Left forelimb (tissue), 1 donor: ENCODE results near the gene SLC22A12.
"Not testable (repeated sequence)": the region's sequence is repeated elsewhere in the genome, so short reads cannot be mapped to it uniquely, and the experiment has no call there.

Experiments
- DNase-seq: peaks from one replicate; pipeline ENCODE4 v3.0.0-alpha.2; 2018; ENCODE audit warnings: low spot score

SLC22A12 gene

DNA sequence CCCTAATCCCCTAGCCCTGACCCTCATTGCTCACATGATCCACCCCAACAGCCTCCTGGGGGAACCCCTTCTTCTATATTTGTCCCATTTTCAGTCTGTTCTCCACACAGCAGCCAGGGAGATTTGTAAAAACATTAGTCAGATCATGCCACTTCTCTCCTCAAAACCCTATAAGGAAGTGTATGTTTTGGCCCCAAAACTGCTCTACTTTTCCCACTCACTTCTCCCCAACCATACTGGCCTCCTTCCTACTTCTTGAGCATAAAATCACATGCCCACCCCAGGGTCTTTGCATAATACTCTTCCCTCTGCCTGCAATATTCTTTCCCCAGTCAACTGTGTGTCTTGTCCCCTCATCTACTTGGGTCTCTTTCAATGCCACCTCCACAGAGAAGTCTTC is 4.7 kb upstream of the SLC22A12 start:
- DNase-seq, result no peak

DNA sequence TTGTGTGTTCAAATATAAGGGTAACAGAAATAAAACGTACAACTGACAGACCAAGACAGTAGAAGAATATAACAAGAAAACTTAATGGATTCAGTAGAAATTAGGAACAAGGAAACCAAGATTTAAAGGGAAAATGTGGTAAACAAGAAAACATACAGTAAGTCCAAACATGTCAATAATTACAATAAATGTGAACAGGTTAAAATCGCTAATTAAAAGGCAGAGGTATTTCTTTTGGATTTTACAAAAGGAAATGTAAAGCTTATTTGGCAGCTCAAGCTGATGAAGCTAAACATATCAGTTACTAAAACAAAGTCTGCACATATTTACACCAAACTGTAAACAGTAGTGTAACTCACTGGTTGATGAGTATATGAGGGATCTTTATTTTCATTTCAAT is 2.3 kb upstream of the SLC22A12 start:
- no peak for DNase-seq

- DNase-seq, result no peak
Measured at GRCh38 chr11:64591257-64592233, 525 bp downstream of the SLC22A12 start.

DNA sequence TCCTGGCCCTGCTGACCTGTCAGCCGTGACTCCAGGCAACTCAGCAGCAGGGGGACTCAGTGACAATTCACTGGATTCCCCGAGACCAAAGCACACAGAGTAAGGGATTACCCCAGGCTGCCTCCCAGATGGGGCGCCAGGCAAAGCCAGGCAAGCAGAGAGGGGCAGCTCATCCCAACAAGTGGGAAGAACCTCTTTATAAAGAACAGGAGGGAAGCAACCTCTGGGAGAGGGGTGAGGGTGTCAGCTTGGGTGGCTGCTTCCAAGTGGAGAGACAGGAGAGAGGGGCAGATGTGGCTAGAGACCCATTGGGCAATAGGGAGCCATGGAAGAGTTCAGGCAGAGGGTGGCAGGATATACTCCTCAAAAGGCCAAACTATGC is 1.2 kb downstream of the SLC22A12 start:
- no peak for DNase-seq

- DNase-seq, result no peak
Measured at GRCh38 chr11:64592656-64593055, 1.6 kb downstream of the SLC22A12 start.

- DNase-seq, result no peak
Measured at GRCh38 chr11:64593156-64594105, 2.4 kb downstream of the SLC22A12 start.

DNA sequence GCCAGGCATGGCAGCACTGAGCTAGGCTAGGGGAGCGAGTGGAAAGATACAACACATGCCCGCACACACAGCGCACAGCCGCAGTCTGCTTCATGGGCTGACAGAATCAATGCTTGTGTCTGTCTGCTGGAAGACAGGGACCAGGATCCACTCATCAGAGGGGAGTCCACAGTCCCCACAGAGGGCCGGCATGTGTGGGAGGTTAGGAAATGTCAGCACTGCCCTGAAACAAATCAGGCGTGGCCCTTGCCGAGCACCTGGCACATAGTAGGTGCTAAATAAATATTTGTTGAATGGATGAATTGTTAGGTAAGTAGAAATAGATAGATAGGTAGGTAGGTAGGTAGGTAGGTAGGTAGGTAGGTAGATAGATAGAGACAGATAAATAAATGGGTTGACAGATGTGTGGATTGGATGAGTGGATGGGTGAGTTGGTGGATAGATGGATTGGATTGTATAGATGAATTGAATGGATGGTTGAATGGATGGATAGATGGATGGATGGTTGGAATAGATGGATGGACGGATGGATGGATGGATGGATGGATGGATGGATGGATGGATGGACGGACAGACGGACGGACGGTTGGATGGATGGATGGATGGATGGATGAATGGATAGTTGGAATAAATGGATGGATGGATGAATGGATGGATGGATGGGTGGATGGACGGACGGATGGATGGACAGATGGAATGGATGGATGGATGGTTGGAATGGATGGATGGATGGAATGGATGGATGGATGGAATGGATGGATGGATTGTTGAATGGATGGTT is 3.3 kb downstream of the SLC22A12 start:
- no peak for DNase-seq

DNA sequence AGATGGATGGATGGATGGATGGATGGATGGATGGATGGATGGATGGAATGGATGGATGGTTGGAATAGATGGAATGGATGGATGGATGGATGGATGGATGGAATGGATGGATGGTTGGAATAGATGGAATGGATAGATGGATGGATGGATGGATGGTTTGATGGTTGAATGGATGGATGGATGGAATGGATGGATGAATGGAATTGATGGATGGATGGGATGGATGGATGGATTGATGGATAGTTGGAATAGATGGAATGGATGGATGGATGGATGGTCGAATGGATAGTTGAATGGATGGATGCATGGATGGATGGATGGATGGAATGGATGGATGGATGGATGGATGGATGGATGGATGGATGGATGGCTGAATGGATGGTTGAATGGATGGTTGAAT is 4.9 kb downstream of the SLC22A12 start:
- not testable (repeated sequence) for DNase-seq

- no peak for DNase-seq
Measured at GRCh38 chr11:64597671-64598101, 6.7 kb downstream of the SLC22A12 start.

- no peak for DNase-seq
Measured at GRCh38 chr11:64598106-64598796, 7.2 kb downstream of the SLC22A12 start.

DNA sequence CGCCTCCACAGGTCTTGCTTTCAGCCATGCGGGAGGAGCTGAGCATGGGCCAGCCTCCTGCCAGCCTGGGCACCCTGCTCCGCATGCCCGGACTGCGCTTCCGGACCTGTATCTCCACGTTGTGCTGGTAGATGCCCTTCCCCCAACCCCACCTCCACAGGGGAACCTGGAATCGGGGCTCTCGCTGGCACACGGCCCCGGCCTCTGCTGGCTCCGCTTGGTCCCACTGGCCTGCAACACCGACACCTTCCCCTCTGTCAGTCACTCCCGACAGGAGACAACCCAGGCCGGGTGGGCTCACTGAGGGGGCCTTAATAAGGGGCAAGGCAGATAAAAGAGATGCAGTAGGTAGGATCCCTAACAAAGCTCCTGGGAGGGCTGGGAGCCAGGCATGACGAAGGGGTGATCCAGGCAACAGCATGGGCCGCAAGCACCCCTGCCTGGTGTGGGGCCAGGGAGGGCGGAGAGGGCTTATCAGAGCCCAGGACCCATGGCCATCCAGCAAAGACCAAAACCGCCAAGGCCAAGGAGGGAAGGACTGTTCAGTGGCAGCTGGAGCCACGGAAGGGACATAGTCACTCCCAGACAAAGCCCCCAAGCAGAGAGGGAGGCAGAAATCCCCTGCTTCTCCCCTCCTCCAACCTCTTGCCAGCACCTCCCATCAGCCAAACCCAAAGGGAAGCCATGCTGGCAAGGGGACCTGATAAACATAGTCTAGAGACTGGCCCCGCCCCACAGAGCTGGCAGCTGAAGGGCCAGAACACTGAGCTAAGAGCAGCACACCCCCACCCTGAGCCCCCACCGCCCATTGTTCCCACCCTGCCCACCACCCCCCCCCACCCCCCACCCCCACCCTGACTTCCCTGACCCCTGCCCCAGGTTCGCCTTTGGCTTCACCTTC is 8.0 kb downstream of the SLC22A12 start:
- DNase-seq, result no peak

- no peak for DNase-seq
Measured at GRCh38 chr11:64599698-64600211, 8.7 kb downstream of the SLC22A12 start.

GRCh38 chr11:64600281-64600992 is 9.4 kb downstream of the SLC22A12 start:
- DNase-seq, result no peak

DNA sequence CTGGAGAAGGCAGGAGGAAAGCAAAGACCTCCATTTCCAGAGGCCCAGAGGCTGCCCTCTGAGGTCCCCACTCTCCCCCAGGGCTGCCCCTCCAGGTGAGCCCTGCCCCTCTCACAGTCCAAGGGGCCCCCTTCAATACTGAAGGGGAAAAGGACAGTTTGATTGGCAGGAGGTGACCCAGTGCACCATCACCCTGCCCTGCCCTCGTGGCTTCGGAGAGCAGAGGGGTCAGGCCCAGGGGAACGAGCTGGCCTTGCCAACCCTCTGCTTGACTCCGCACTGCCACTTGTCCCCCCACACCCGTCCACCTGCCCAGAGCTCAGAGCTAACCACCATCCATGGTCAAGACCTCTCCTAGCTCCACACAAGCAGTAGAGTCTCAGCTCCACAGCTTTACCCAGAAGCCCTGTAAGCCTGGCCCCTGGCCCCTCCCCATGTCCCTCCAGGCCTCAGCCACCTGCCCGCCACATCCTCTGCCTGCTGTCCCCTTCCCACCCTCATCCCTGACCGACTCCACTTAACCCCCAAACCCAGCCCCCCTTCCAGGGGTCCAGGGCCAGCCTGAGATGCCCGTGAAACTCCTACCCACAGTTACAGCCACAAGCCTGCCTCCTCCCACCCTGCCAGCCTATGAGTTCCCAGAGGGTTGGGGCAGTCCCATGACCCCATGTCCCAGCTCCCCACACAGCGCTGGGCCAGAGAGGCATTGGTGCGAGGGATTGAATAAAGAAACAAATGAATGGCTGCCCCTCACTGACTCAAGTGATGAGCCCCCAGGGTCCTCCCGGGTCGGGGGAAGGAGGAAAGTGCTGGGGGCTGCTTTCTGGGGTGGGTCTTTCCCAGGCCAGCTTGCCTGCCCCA is 10.8 kb downstream of the SLC22A12 start:
- DNase-seq, result no peak

GRCh38 chr11:64602466-64603070 is 11.5 kb downstream of the SLC22A12 start:
- no peak for DNase-seq

- DNase-seq, result no peak
Measured at GRCh38 chr11:64603411-64604110, 12.5 kb downstream of the SLC22A12 start.
